ENCODE data around the gene CNTNAP2. TPM values are rescaled to one million over a fixed set of nuclear protein-coding genes. Genes with fewer than 3 reads are reported as not detected.

CNTNAP2 gene
- total and polyA plus RNA-seq, 9 of the 15 experiments (the other 6 are each of a cell fraction or from before 2014, with no cell fraction given), result 0.04 to 0.62 (median 0.09) TPM; not detected in 4

DNA sequence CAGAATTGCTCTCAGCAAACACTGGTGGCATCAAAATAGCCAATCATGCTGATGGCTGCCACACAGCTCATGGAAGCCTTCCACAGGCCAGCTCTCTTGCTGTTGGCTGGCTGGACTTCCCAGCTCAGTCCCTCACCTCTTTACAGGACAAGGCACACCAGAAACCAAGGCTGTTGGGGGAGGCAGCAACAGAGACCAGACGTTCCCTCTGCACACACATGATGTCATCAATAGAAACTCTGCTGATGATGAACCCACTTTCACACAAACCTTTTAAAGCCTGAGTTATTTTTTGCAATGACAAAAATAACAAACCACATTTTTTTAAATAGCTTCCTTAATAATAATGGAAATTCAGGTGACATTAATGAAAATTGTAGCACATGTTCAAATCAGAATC lies 2173.0 kb downstream of the CNTNAP2 start:
- peaks cover 5 to 10% of the 10 kb centered on the region in 2 experiments; a peak in 3 of 5 replicates for H3K27me3 ChIP-seq (ENCODE audit: control insufficient read depth in 2 of 2, insufficient read depth in 2 of 2, low read length in 2 of 2)
- intact Hi-C loops (cut with micrococcal nuclease), result no loop called here
- H3K36me3 ChIP-seq (ENCODE audit: control insufficient read depth, insufficient read depth, low read length), result no peaks in the 10 kb centered on the region
- FAIRE-seq (no peak), ATAC-seq (no peak), DNase-seq (ENCODE audit: extremely low read depth in 1 of 4, low spot score in 3 of 4) (no peak)
- H3K4me1 ChIP-seq (replicated peaks in 1 of 2; ENCODE audit: control insufficient read depth in 2 of 2, insufficient read depth in 2 of 2, low read length in 2 of 2), result no peaks in the 10 kb centered on the region
- H3K9ac ChIP-seq (ENCODE audit: insufficient read depth in 1 of 2, low read depth in 2 of 2, low read length in 2 of 2), result no peak overlapping the region
- no peaks in the 10 kb centered on the region for H3K9me3 ChIP-seq (replicated peaks; ENCODE audit: control insufficient read depth, insufficient read depth, low read depth, low read length)
- no peak overlapping the region for H3K4me2 ChIP-seq (ENCODE audit: insufficient read depth, low read length)
- no peak overlapping the region for H3K4me3 ChIP-seq
- no peaks in the 10 kb centered on the region for H3K9me1 ChIP-seq (ENCODE audit: control insufficient read depth, insufficient read depth, low read length)
- H3K27ac ChIP-seq (ENCODE audit: extremely low read depth, low read depth, low read length), result no peak overlapping the region
- no TSS peak for BruUV-seq (replicated peaks)
- TF ChIP-seq, protein P1, sequence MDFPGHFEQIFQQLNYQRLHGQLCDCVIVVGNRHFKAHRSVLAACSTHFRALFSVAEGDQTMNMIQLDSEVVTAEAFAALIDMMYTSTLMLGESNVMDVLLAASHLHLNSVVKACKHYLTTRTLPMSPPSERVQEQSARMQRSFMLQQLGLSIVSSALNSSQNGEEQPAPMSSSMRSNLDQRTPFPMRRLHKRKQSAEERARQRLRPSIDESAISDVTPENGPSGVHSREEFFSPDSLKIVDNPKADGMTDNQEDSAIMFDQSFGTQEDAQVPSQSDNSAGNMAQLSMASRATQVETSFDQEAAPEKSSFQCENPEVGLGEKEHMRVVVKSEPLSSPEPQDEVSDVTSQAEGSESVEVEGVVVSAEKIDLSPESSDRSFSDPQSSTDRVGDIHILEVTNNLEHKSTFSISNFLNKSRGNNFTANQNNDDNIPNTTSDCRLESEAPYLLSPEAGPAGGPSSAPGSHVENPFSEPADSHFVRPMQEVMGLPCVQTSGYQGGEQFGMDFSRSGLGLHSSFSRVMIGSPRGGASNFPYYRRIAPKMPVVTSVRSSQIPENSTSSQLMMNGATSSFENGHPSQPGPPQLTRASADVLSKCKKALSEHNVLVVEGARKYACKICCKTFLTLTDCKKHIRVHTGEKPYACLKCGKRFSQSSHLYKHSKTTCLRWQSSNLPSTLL (IDR thresholded peaks at IDR 0.05), result no peak
- TF ChIP-seq ARID3B (CRISPR knock-in tag; IDR thresholded peaks at IDR 0.05; ENCODE audit: borderline replicate concordance) (no peak), BCL6 (CRISPR knock-in tag; IDR thresholded peaks at IDR 0.05) (no peak), SAP30 (IDR thresholded peaks at IDR 0.05; ENCODE audit: borderline replicate concordance, insufficient read depth, low read depth, low read length, poor library complexity, severe bottlenecking) (no peak), ZNF175 (CRISPR knock-in tag; IDR thresholded peaks at IDR 0.05; ENCODE audit: low read depth) (no peak), SMAD1 (IDR thresholded peaks at IDR 0.05; ENCODE audit: low read depth, low read length, partially characterized antibody) (no peak), POLR2A (conservative IDR thresholded peaks at IDR 0.05) (no peak), SIX5 (IDR thresholded peaks at IDR 0.05; ENCODE audit: borderline replicate concordance in 1 of 2, insufficient read depth in 1 of 2, low read depth in 1 of 2, low read length in 2 of 2) (no peak), L3MBTL2 (IDR thresholded peaks at IDR 0.05) (no peak), TAF7 (tag; IDR thresholded peaks at IDR 0.05) (no peak)
- TF ChIP-seq, protein P2, sequence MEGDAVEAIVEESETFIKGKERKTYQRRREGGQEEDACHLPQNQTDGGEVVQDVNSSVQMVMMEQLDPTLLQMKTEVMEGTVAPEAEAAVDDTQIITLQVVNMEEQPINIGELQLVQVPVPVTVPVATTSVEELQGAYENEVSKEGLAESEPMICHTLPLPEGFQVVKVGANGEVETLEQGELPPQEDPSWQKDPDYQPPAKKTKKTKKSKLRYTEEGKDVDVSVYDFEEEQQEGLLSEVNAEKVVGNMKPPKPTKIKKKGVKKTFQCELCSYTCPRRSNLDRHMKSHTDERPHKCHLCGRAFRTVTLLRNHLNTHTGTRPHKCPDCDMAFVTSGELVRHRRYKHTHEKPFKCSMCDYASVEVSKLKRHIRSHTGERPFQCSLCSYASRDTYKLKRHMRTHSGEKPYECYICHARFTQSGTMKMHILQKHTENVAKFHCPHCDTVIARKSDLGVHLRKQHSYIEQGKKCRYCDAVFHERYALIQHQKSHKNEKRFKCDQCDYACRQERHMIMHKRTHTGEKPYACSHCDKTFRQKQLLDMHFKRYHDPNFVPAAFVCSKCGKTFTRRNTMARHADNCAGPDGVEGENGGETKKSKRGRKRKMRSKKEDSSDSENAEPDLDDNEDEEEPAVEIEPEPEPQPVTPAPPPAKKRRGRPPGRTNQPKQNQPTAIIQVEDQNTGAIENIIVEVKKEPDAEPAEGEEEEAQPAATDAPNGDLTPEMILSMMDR (IDR thresholded peaks at IDR 0.05 in 2 of 3, conservative IDR thresholded peaks at IDR 0.05 in 1 of 3; ENCODE audit: insufficient read depth in 2 of 3, low read depth in 1 of 3, low read length in 3 of 3), result no peak
- TF ChIP-seq, protein P3, sequence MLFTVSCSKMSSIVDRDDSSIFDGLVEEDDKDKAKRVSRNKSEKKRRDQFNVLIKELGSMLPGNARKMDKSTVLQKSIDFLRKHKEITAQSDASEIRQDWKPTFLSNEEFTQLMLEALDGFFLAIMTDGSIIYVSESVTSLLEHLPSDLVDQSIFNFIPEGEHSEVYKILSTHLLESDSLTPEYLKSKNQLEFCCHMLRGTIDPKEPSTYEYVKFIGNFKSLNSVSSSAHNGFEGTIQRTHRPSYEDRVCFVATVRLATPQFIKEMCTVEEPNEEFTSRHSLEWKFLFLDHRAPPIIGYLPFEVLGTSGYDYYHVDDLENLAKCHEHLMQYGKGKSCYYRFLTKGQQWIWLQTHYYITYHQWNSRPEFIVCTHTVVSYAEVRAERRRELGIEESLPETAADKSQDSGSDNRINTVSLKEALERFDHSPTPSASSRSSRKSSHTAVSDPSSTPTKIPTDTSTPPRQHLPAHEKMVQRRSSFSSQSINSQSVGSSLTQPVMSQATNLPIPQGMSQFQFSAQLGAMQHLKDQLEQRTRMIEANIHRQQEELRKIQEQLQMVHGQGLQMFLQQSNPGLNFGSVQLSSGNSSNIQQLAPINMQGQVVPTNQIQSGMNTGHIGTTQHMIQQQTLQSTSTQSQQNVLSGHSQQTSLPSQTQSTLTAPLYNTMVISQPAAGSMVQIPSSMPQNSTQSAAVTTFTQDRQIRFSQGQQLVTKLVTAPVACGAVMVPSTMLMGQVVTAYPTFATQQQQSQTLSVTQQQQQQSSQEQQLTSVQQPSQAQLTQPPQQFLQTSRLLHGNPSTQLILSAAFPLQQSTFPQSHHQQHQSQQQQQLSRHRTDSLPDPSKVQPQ (CRISPR knock-in tag; IDR thresholded peaks at IDR 0.05; ENCODE audit: borderline replicate concordance), result no peak
- no peaks in the 10 kb centered on the region for H3K79me2 ChIP-seq (ENCODE audit: control insufficient read depth, insufficient read depth, low read length)
- in situ Hi-C loops (cut with MboI), result no loop called here
- 0% methylated on average over 1 of the region's 1 CpG for WGBS (ENCODE audit: insufficient coverage, low coverage, missing lambda C conversion rate)
- ChIA-PET CTCF (ENCODE audit: low intra/inter-chr PET ratio) (no interaction called here), POLR2A (no interaction called here)
- no peak overlapping the region for H2AFZ ChIP-seq (ENCODE audit: low read depth, low read length)
- no peaks in the 10 kb centered on the region for H4K20me1 ChIP-seq (replicated peaks; ENCODE audit: control insufficient read depth, insufficient read depth, low read length)
